HG03442 (cell line): ENCODE measurements around the gene TAAR5.
"Not testable (repeated sequence)": the region's sequence is repeated elsewhere in the genome, so short reads cannot be mapped to it uniquely, and the experiment has no call there.

Experiments used
- ATAC-seq: cut with Tn5 transposase; IDR thresholded peaks from one replicate; pipeline ENCODE4 v1.9.1; 2021; ENCODE audit warnings: mild to moderate bottlenecking, moderate library complexity; ENCODE audit not compliant: unreplicated experiment

The TAAR5 gene

GRCh38 chr6:132571774-132572173, 17.8 kb downstream of the TAAR5 start:
- no peak for ATAC-seq

GRCh38 chr6:132570221-132570777, 19.2 kb downstream of the TAAR5 start, which contains the start of gene TAAR6:
Gene TAAR6 (plus strand): TSS chr6:132570322. CDS start chr6:132570322, 0 bp downstream.
- ATAC-seq = no peak

GRCh38 chr6:132569170-132569569, 20.4 kb downstream of the TAAR5 start:
- no peak for ATAC-seq

GRCh38 chr6:132568611-132569010, 20.9 kb downstream of the TAAR5 start:
- ATAC-seq = no peak

- no peak for ATAC-seq
Observed at GRCh38 chr6:132567566-132567965, 22.0 kb downstream of the TAAR5 start.

- ATAC-seq = no peak
Observed at GRCh38 chr6:132566404-132566803, 23.1 kb downstream of the TAAR5 start.

GRCh38 chr6:132560087-132560486, 29.5 kb downstream of the TAAR5 start:
- not testable (repeated sequence) for ATAC-seq

- ATAC-seq = no peak
Observed at GRCh38 chr6:132552372-132552771, 37.2 kb downstream of the TAAR5 start, which contains the start of gene TAAR8. Gene TAAR8 (plus strand): TSS chr6:132552672. CDS start chr6:132552693, 21 bp downstream.

- no peak for ATAC-seq
Observed at GRCh38 chr6:132551214-132551613, 38.3 kb downstream of the TAAR5 start.

GRCh38 chr6:132548746-132549463, 40.6 kb downstream of the TAAR5 start:
- ATAC-seq = no peak

GRCh38 chr6:132544826-132545225, 44.7 kb downstream of the TAAR5 start:
- no peak for ATAC-seq
